ENCODE results near the gene SIX4. TPM values are rescaled to one million over a fixed set of nuclear protein-coding genes. Genes with fewer than 3 reads are reported as not detected.

The SIX4 gene
- total RNA-seq, 1 experiment from 2014 or later: 26.5 TPM

DNA sequence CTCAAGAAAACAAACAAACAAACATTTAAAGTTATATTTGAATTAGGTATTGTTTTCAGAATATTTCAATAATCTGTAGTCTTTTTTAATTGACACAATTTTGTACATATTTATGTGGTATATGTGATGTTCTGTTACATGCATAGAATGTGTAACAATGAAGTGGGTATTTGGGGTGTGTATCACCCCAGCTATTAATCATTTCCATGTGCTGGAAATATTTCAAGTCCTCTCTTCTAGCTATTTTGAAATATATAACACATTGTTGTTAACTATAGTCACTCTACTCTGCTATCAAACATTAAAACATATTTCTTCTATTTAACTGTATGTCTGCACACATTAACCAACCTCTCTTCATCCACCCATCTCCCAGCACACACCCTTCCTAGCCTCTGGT, 42.9 kb downstream of the SIX4 start:
- Histone ChIP-seq H3K9me3 (ENCODE audit: control insufficient read depth, low read depth, low read length) (no peaks in the 10 kb centered on the region), H3K23me2 (ENCODE audit: insufficient read length, low read depth, low read length, poor library complexity, severe bottlenecking) (no peaks in the 10 kb centered on the region), H3K27me3 (ENCODE audit: insufficient read depth, low read length) (no peaks in the 10 kb centered on the region), H2BK20ac (ENCODE audit: low read depth, low read length, poor library complexity, severe bottlenecking) (no peak overlapping the region), H3K18ac (ENCODE audit: insufficient read length, low read depth, low read length) (no peak overlapping the region), H3K4ac (ENCODE audit: low read depth, low read length) (no peak overlapping the region), H3T11ph (ENCODE audit: low read length) (no peak overlapping the region), H3K4me2 (ENCODE audit: insufficient read depth, insufficient read length, low read length) (no peak overlapping the region), H4K91ac (ENCODE audit: insufficient read length, low read depth, low read length) (no peak overlapping the region), H2AK5ac (ENCODE audit: insufficient read length, low read length) (no peak overlapping the region), H4K5ac (ENCODE audit: insufficient read length, low read depth, low read length) (no peak overlapping the region), H4K20me1 (ENCODE audit: control insufficient read depth, insufficient read depth, insufficient read length) (no peaks in the 10 kb centered on the region), H4K8ac (replicated peaks; ENCODE audit: insufficient read length, low read depth, low read length) (no peak overlapping the region), H3K56ac (ENCODE audit: insufficient read length, low read depth, low read length) (no peak overlapping the region), H3K79me1 (ENCODE audit: insufficient read depth, low read depth, low read length, poor library complexity, severe bottlenecking) (no peaks in the 10 kb centered on the region), H3K14ac (ENCODE audit: insufficient read depth, low read length) (no peak overlapping the region), H2BK12ac (ENCODE audit: insufficient read length, low read depth, low read length) (no peak overlapping the region), H3K23ac (ENCODE audit: insufficient read length, low read depth, low read length) (no peak overlapping the region), H3K79me2 (ENCODE audit: insufficient read depth, low read length) (no peaks in the 10 kb centered on the region), H2AFZ (ENCODE audit: low read length) (no peak overlapping the region), H2BK120ac (ENCODE audit: low read depth, low read length, poor library complexity, severe bottlenecking) (no peak overlapping the region), H3K9ac (ENCODE audit: extremely low read depth, insufficient read length, low read length) (no peak overlapping the region), H2BK15ac (ENCODE audit: low read depth, low read length) (no peak overlapping the region), H3K27ac (ENCODE audit: insufficient read length, low read depth, low read length) (no peak overlapping the region), H3K4me1 (ENCODE audit: insufficient read depth, low read length) (peaks cover 4% of the 10 kb centered on the region; the same call in 1 of the 2 replicates), H2BK5ac (ENCODE audit: insufficient read length, low read length) (no peak overlapping the region)
- DNase-seq: no peak
- Mint-ChIP-seq H3K4me1 (peaks cover 29 to 31% of the 10 kb centered on the region in 2 experiments), H3K4me3 (no peak overlapping the region), H3K9me3 (peaks cover 2 to 3% of the 10 kb centered on the region in 2 experiments; a peak in 1 of 5 replicates), H3K27me3 (ENCODE audit: low read depth) (peaks cover 4% of the 10 kb centered on the region), H3K27ac (no peak overlapping the region), H3K36me3 (ENCODE audit: insufficient read depth in 1 of 3, low read depth in 3 of 3) (no peaks in the 10 kb centered on the region)
- TF ChIP-seq, protein P1, sequence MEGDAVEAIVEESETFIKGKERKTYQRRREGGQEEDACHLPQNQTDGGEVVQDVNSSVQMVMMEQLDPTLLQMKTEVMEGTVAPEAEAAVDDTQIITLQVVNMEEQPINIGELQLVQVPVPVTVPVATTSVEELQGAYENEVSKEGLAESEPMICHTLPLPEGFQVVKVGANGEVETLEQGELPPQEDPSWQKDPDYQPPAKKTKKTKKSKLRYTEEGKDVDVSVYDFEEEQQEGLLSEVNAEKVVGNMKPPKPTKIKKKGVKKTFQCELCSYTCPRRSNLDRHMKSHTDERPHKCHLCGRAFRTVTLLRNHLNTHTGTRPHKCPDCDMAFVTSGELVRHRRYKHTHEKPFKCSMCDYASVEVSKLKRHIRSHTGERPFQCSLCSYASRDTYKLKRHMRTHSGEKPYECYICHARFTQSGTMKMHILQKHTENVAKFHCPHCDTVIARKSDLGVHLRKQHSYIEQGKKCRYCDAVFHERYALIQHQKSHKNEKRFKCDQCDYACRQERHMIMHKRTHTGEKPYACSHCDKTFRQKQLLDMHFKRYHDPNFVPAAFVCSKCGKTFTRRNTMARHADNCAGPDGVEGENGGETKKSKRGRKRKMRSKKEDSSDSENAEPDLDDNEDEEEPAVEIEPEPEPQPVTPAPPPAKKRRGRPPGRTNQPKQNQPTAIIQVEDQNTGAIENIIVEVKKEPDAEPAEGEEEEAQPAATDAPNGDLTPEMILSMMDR (conservative IDR thresholded peaks at IDR 0.05): no peak
